Activated naive CD8-positive, alpha-beta T cell treated with anti-CD3 and anti-CD28 coated beads, Interleukin-2, amount 10 ng/mL, durations not matched to agents 7 days and 5 days (primary cell): ENCODE data around the gene TMTC2. TPM values are rescaled to one million over a fixed set of nuclear protein-coding genes. Genes with fewer than 3 reads are reported as not detected.
"Not testable (repeated sequence)": the region's sequence is repeated elsewhere in the genome, so short reads cannot be mapped to it uniquely, and the experiment has no call there.

Source experiments
- ATAC-seq: fragments of 150-1000 bp; cut with Tn5 transposase; one replicate; pipeline ENCODE4 v1.10.0; 2021; ENCODE audit warnings: low read depth, moderate library complexity
- POLR2A ChIA-PET: fragments of 350-600 bp; sonication (Branson Sonifier 250); formaldehyde crosslinking; loops from one replicate; lab custom pipeline; 2021; ENCODE audit warnings: antibody characterized with exemption; lab: Charles Lee
- DNase-seq: peaks from one replicate; pipeline ENCODE4 v3.0.0; 2021
- H3K27ac Mint-ChIP-seq: one replicate; pipeline ENCODE4 v1.8.0; 2022; ENCODE audit warnings: mild to moderate bottlenecking, mixed read lengths
- H3K27me3 Mint-ChIP-seq: one replicate; pipeline ENCODE4 v1.8.0; 2022; ENCODE audit warnings: mild to moderate bottlenecking, moderate library complexity, mixed read lengths
- H3K36me3 Mint-ChIP-seq: one replicate; pipeline ENCODE4 v1.8.0; 2021; ENCODE audit warnings: mild to moderate bottlenecking, mixed read lengths
- H3K4me1 Mint-ChIP-seq: one replicate; pipeline ENCODE4 v1.8.0; 2021; ENCODE audit warnings: mixed read lengths
- H3K4me3 Mint-ChIP-seq: one replicate; pipeline ENCODE4 v1.8.0; 2022; ENCODE audit warnings: mild to moderate bottlenecking, moderate library complexity, mixed read lengths
- H3K9me3 Mint-ChIP-seq: one replicate; pipeline ENCODE4 v1.8.0; 2021; ENCODE audit warnings: mixed read lengths
- total RNA-seq, 2 experiments: library from RNA; stranded (reverse); gene quantifications; one replicate each; pipeline ENCODE4 v1.2.3, GENCODE V29; 2021

TMTC2 gene
- total RNA-seq, 2 experiments from 2014 or later, result 3.3 to 4.1 TPM

DNA sequence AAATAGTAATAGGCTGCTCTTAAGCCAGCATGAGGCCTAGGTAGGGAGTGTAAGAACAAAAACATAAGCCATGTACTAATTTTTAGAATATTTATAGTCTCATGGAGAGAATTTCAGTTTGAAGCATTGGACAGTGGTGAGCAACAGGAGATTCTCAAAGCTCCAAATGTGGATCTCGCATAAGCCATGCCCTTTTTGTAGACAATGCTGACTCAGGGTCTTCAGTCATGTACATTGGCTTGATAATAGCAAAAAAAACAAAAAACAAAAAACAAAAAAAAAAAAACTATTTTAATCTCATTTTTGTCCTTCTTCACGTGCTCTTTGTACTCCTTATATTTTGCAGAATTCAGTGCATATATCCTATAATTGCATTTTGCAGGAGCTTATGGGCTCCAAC is 402.9 kb downstream of the TMTC2 start:
- DNase-seq, result no peak
- no peaks in the 10 kb centered on the region for H3K36me3 Mint-ChIP-seq
- H3K27me3 Mint-ChIP-seq, result no peaks in the 10 kb centered on the region
- no peak overlapping the region for H3K4me3 Mint-ChIP-seq
- POLR2A ChIA-PET, result no interaction called here
- no peaks in the 10 kb centered on the region for H3K4me1 Mint-ChIP-seq
- H3K9me3 Mint-ChIP-seq, result peaks cover 1% of the 10 kb centered on the region
- H3K27ac Mint-ChIP-seq, result no peak overlapping the region
- no peak for ATAC-seq

DNA sequence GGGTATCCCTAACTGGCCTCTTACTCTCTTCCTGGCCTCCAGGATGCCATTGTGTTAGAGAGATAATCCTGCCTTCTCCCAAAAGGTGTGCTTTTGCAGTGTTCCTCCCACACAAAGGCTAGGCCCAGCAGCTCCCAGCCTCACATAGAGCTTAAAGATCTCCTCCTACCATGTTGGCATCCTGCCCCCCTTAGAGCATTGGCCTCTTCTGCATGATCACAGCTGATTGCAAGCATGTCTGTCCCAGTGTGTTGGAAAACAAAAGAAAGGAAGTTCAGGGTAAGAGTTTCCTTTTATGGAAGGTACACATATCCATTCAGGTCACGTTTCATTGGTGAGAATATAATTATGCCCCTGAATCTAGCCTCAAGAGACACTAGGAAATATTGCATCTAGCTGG is 405.4 kb downstream of the TMTC2 start:
- H3K27ac Mint-ChIP-seq, result no peak overlapping the region
- H3K9me3 Mint-ChIP-seq, result peaks cover 5% of the 10 kb centered on the region
- DNase-seq, result no peak
- no peaks in the 10 kb centered on the region for H3K4me1 Mint-ChIP-seq
- H3K36me3 Mint-ChIP-seq, result no peaks in the 10 kb centered on the region
- H3K4me3 Mint-ChIP-seq, result no peak overlapping the region
- POLR2A ChIA-PET, result no interaction called here
- no peak for ATAC-seq
- no peaks in the 10 kb centered on the region for H3K27me3 Mint-ChIP-seq

DNA sequence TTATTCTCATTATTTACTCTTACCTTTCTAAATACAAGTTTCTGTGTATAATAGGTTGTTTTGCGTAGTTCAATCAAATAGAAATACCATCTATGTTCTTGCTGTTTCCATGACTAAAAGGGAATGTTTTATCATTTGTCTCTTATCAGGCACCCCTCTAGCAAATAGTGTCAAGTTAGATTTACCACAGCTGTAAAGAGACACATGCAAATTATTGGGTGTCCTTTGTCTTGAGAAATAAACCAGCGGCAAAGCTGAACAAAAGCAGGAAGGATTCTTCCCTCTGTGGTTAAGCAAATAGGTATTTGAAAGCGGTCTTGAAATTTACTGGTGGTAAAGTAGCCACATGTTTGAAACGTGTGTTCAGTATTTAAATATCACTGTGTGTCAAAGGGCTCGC is 405.9 kb downstream of the TMTC2 start:
- Mint-ChIP-seq H3K27me3 (no peaks in the 10 kb centered on the region), H3K36me3 (no peaks in the 10 kb centered on the region), H3K4me3 (no peak overlapping the region), H3K27ac (no peak overlapping the region), H3K9me3 (peaks cover 5% of the 10 kb centered on the region), H3K4me1 (no peaks in the 10 kb centered on the region)
- DNase-seq (no peak), ATAC-seq (no peak)
- POLR2A ChIA-PET, result no interaction called here

DNA sequence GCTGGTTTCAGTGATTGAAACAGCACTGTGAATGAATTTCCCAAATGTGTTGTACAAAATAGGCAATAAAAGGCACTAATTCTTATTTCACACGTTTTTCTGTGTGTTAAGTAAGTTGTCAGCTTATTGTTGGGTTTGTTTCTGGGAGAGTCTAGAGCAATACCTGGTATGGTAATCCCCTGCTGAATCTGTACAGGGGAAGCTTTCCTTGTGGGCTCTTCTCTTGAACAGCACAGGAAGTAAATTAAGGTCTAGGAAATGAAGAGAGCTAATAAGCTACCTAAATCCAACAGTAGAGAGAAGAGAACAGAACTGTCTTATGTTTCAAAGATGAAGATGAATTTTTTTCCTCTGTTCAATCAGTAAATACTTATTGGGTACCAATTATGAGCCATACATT is 406.7 kb downstream of the TMTC2 start:
- ATAC-seq (no peak), DNase-seq (no peak)
- Mint-ChIP-seq H3K4me3 (no peak overlapping the region), H3K4me1 (no peaks in the 10 kb centered on the region), H3K27ac (no peak overlapping the region), H3K9me3 (peaks cover 5% of the 10 kb centered on the region), H3K36me3 (no peaks in the 10 kb centered on the region), H3K27me3 (no peaks in the 10 kb centered on the region)
- POLR2A ChIA-PET, result no interaction called here

DNA sequence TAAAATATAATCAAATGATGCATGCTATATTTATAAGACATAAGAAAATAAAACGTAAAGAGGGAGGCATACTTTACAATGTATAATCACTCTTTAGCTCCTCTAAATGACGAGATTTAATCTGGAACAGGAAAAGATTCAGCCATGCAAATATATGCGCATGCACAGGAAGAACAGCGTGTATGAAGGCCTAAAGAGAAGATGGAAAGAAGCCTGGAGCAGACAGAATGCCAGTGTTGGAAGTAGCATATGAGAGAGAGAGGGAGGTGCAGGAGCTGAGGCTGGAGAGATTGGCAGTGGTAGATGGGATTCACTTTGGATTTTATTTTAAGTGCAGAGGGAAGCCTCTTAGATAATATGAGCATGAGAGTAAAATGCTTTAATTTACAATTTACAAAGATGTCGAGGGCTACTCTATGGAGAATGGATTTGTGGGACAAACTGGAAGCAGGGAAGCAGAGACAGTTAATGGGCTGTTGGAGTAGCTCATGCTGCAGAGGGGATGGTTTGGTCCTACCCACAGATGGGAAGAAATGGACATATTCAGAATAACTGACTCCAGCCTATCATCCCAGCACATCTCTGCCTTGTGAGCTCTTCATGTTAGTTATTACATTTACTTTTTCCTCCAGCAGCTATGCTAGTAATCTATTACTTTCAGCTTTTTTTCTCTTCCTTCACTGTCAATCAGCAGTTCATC is 411.1 kb downstream of the TMTC2 start:
- Mint-ChIP-seq H3K27me3 (no peaks in the 10 kb centered on the region), H3K4me1 (no peaks in the 10 kb centered on the region), H3K36me3 (no peaks in the 10 kb centered on the region), H3K27ac (no peak overlapping the region), H3K4me3 (no peak overlapping the region), H3K9me3 (peaks cover 3% of the 10 kb centered on the region)
- POLR2A ChIA-PET, result no interaction called here
- DNase-seq (no peak), ATAC-seq (no peak)

DNA sequence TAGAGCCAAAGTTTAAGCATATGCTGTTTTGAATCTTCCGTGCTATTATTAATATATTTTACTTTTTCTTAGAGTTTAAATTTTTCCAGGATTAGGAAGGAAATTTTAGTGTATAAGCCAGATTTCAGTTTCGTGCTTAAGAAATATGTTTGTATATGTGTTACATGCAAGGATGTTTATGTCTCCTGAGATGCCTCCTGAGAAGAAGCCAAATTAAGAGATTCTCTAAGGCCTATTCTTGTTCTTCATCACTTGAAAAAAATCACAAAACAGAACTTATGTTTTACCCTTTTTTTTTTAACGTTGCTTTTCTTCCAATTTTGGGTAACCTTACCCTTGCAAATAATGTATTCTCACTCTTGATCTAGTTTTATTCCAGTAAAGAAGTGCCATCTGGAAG is 412.7 kb downstream of the TMTC2 start:
- Mint-ChIP-seq H3K4me1 (no peaks in the 10 kb centered on the region), H3K9me3 (peaks cover 3% of the 10 kb centered on the region), H3K4me3 (no peak overlapping the region), H3K36me3 (no peaks in the 10 kb centered on the region), H3K27me3 (no peaks in the 10 kb centered on the region), H3K27ac (no peak overlapping the region)
- no peak for DNase-seq
- POLR2A ChIA-PET, result no interaction called here
- no peak for ATAC-seq

DNA sequence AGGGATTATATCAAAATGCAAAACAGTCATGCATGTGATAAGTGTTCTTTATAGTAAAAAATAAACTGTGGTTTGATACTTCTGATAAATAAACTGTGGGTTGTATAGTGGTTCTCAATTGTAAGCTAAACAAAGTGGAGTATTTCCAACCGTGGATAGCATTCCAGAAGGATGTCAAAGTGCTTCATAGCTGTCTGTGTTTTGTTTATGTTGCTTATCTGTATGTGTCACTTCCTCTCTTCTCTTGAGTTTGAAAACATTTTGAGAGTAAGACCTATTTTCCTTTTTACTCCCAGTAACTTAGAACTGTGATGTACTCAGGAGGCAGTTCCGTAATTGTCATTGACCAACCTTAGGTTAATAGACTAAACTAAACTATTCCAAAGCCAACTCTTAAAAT is 415.8 kb downstream of the TMTC2 start:
- Mint-ChIP-seq H3K4me3 (no peak overlapping the region), H3K27me3 (no peaks in the 10 kb centered on the region), H3K27ac (no peak overlapping the region), H3K9me3 (no peaks in the 10 kb centered on the region), H3K36me3 (no peaks in the 10 kb centered on the region), H3K4me1 (no peaks in the 10 kb centered on the region)
- POLR2A ChIA-PET, result no interaction called here
- ATAC-seq, result no peak
- DNase-seq, result no peak

DNA sequence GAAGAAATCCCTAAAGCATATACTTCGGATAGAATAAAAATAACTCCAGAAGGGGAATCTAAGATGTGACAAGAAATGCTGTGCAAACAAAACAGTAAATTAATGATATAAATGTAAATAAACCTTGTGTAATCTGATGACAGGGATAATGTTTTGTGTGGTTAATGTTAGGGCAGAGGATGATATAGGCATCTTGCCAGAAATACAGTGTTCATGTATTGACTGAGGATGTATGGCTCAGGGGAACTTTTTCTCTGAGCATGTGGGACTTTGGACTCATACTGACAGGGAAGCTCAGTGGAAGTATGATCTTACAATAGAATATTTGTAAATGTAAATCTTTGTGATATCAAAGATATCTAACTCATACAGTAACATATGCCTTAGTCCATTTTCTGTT is 420.2 kb downstream of the TMTC2 start:
- ATAC-seq, result no peak
- peaks cover 2% of the 10 kb centered on the region for H3K9me3 Mint-ChIP-seq
- POLR2A ChIA-PET, result no interaction called here
- no peak for DNase-seq
- no peak overlapping the region for H3K27ac Mint-ChIP-seq
- no peaks in the 10 kb centered on the region for H3K27me3 Mint-ChIP-seq
- H3K36me3 Mint-ChIP-seq, result no peaks in the 10 kb centered on the region
- H3K4me3 Mint-ChIP-seq, result no peak overlapping the region
- no peaks in the 10 kb centered on the region for H3K4me1 Mint-ChIP-seq

DNA sequence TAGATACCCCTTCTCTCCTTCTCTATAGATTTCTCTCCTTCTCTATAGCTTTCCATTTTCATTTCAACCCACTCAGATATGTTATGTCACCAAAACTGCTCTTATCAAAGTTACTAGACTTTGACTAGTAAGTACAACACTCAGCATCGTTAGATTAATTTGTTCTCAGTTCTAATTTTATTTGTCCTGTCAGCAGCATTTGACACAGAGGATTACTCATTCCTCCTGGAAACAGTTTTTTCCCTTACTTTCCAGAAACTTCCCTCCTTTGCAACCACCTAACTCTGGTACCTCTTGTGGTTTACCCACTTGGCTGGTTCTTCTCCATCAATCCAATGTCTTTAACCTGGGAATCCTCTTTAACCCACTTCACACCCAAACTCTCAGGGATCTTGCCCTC is 423.7 kb downstream of the TMTC2 start:
- Mint-ChIP-seq H3K9me3 (peaks cover 2% of the 10 kb centered on the region), H3K4me1 (no peaks in the 10 kb centered on the region), H3K27ac (no peak overlapping the region), H3K36me3 (no peaks in the 10 kb centered on the region), H3K4me3 (no peak overlapping the region), H3K27me3 (no peaks in the 10 kb centered on the region)
- POLR2A ChIA-PET, result no interaction called here
- DNase-seq (no peak), ATAC-seq (no peak)

DNA sequence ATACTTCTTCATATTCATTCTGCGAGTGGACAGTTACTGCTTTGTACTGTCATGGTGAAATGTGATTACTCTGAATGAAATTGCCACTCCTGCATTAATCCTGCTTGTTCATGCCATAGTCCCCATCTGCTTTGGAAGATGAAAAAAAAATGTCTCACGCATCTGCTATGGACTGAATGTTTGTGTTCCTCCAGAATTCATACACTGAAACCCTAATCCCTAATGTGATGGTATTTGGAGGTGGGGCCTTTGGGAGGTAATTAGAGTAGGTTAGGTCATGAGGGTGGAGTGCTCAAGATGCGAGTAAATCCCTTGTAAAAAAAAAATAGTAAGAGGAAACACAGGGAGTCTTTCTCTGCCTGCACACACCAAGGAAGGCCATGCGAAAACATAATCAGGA is 427.2 kb downstream of the TMTC2 start:
- Mint-ChIP-seq H3K4me3 (no peak overlapping the region), H3K27me3 (no peaks in the 10 kb centered on the region), H3K27ac (no peak overlapping the region), H3K4me1 (no peaks in the 10 kb centered on the region), H3K9me3 (peaks cover 3% of the 10 kb centered on the region), H3K36me3 (no peaks in the 10 kb centered on the region)
- ATAC-seq, result no peak
- POLR2A ChIA-PET, result no interaction called here
- DNase-seq, result no peak

DNA sequence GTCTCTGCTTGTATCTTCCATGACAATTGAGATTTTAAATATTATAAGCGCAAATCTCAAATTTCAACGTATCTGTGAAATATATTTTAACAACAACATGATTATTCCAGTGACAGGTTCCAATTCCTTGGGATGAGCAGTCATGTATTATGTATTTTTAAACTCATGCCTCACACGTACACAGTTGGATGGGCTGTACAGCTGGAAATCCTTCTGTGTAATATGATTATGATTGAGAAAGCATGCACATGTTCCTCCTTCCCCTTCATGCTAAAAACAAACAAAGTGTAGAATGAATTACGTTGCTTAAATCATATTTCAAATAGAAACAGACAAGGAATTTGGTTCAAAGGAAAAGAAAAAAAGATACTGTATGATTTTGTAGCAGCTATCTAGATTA is 428.3 kb downstream of the TMTC2 start:
- H3K27ac Mint-ChIP-seq, result no peak overlapping the region
- POLR2A ChIA-PET, result no interaction called here
- no peak for DNase-seq
- ATAC-seq, result no peak
- peaks cover 3% of the 10 kb centered on the region for H3K9me3 Mint-ChIP-seq
- H3K4me3 Mint-ChIP-seq, result no peak overlapping the region
- no peaks in the 10 kb centered on the region for H3K4me1 Mint-ChIP-seq
- H3K36me3 Mint-ChIP-seq, result no peaks in the 10 kb centered on the region
- no peaks in the 10 kb centered on the region for H3K27me3 Mint-ChIP-seq

DNA sequence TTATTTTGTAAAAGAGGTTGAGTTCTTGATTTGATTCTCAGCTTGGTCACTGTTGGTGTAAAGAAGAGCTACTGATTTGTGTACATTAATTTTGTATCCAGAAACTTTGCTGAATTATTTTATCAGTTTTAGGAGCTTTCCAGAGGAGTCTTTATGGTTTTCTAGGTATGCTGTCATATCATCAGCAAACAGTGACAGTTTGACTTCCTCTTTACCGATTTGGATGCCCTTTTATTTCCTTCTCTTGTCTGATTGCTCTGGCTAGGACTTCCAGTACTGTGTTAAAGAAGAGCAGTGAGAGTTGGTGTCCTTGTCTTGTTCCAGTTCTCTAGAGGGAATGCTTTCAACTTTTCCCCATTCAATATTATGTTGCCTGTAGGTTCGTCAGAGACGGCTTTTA is 431.2 kb downstream of the TMTC2 start:
- H3K27ac Mint-ChIP-seq, H3K27me3 Mint-ChIP-seq, H3K4me1 Mint-ChIP-seq, H3K9me3 Mint-ChIP-seq, H3K36me3 Mint-ChIP-seq, ATAC-seq, DNase-seq, POLR2A ChIA-PET, H3K4me3 Mint-ChIP-seq: not testable (repeated sequence)

DNA sequence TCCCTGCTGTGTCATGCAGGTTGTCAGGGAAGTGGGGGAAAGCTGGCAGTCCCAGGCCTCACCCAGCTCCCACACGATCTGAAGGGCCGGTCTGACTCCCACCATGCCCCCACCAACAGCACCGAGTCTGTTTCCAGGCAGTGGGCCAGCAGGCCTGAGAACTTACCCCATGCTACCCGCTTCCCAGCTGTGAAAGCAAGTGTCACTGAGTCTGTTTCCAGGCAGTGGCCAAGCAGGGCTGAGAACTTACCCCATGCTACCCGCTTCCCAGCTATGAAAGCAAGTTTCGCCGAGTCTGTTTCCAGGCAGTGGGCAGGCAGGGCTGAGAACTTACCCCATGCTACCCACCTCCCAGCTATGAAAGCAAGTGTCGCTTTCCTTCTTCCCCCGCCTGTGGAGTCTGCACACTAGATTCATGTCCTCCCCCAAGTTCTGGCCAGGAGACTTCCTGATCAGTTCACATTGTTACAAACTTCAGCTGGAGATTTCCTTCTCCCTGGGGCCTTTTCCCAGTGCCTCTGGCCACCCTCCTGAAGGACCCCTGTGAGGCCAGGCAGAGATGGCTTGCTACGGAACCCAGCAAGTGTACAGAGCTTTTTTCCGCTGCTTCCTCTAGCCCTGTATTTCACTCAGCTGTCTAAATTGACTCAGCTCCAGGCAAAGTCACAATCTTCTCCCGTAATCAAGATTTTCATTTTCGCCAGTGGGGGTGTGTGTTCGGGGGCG is 435.4 kb downstream of the TMTC2 start:
- H3K27ac Mint-ChIP-seq, result no peak overlapping the region
- H3K9me3 Mint-ChIP-seq, result peaks cover 3% of the 10 kb centered on the region
- H3K4me1 Mint-ChIP-seq, result no peaks in the 10 kb centered on the region
- H3K27me3 Mint-ChIP-seq, result no peaks in the 10 kb centered on the region
- no peaks in the 10 kb centered on the region for H3K36me3 Mint-ChIP-seq
- POLR2A ChIA-PET, result no interaction called here
- DNase-seq, result no peak
- no peak for ATAC-seq
- no peak overlapping the region for H3K4me3 Mint-ChIP-seq

DNA sequence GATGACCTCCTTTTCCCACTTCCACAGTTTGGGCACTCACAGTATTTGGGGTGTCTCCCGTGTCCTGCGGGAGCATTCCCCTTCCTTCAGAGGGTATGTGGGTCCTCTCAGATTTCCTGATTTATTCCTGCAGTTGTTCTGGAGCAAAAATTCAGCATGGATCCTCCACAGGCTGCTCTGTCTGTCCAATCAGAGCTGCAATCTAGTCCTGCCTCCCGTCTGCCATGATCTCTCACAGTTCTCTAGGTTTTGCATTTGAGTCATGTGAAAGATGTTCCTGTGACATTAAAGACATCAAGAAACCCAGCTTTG is 435.9 kb downstream of the TMTC2 start:
- ATAC-seq (no peak), DNase-seq (no peak)
- H3K27ac Mint-ChIP-seq, result no peak overlapping the region
- POLR2A ChIA-PET, result no interaction called here
- no peaks in the 10 kb centered on the region for H3K4me1 Mint-ChIP-seq
- H3K9me3 Mint-ChIP-seq, result peaks cover 3% of the 10 kb centered on the region
- H3K36me3 Mint-ChIP-seq, result no peaks in the 10 kb centered on the region
- no peak overlapping the region for H3K4me3 Mint-ChIP-seq
- H3K27me3 Mint-ChIP-seq, result no peaks in the 10 kb centered on the region
